Thymus (tissue), 11 donors: Measurements from ENCODE around the gene RPRD1B. TPM values are rescaled to one million over a fixed set of nuclear protein-coding genes. Genes with fewer than 3 reads are reported as not detected.

Experiments used
- DNase-seq, 9 donors: peaks; one replicate each; pipeline ENCODE4 v3.0.0-alpha.2; 2013; ENCODE audit warnings: low spot score in 9 of 9, low read depth in 6 of 9, missing footprints in 1 of 9
- H3K27ac ChIP-seq, 2 donors: one replicate each; pipeline ENCODE4 v1.5.1; 2013; ENCODE audit warnings: control low read depth in 1 of 2, low read depth in 1 of 2, low read length in 1 of 2, mild to moderate bottlenecking in 1 of 2, moderate library complexity in 1 of 2
- H3K27me3 ChIP-seq, 2 donors: one replicate each; pipeline ENCODE4 v1.5.1; 2013; ENCODE audit warnings: low read length in 1 of 2; ENCODE audit not compliant: control insufficient read depth in 2 of 2, insufficient read depth in 1 of 2
- H3K36me3 ChIP-seq, 2 donors: one replicate each; pipeline ENCODE4 v1.5.1; 2013; ENCODE audit warnings: low read length in 1 of 2, mild to moderate bottlenecking in 1 of 2, moderate library complexity in 1 of 2; ENCODE audit not compliant: control insufficient read depth in 2 of 2, insufficient read depth in 2 of 2
- H3K4me1 ChIP-seq, 2 donors: one replicate each; pipeline ENCODE4 v1.5.1; 2013; ENCODE audit warnings: low read length in 2 of 2; ENCODE audit not compliant: control insufficient read depth in 2 of 2, insufficient read depth in 2 of 2
- H3K4me3 ChIP-seq, 2 donors: one replicate each; pipeline ENCODE4 v1.5.1; 2013; ENCODE audit warnings: low read length in 2 of 2, control low read depth in 1 of 2, mild to moderate bottlenecking in 1 of 2
- H3K9me3 ChIP-seq, 2 donors: one replicate each; pipeline ENCODE4 v1.5.1; 2013; ENCODE audit warnings: low read length in 1 of 2, mild to moderate bottlenecking in 1 of 2; ENCODE audit not compliant: control insufficient read depth in 2 of 2, insufficient read depth in 1 of 2
- WGBS: extraction: QIAGEN DNeasy Blood & Tissue Kit; methylation state at CpG from one replicate; pipeline ENCODE4 v1.1.7; 2013; 5-methylcytosine and 5-hydroxymethylcytosine counted together
- polyA plus RNA-seq: library from polyadenylated mRNA; stranded (reverse); fragments of 200-250 nt; gene quantifications from one replicate; pipeline ENCODE4 v1.2.3, GENCODE V29; 2013
- total RNA-seq: library from RNA; stranded (reverse); fragments of 120-200 nt; gene quantifications from one replicate; pipeline ENCODE4 v1.2.4, GENCODE V29; 2013
- donor health status: healthy.

RPRD1B gene
- total and polyA plus RNA-seq, 2 donors, result 14.5 to 17.6 TPM

- no peaks in the 10 kb centered on the region for H3K27me3 ChIP-seq
- 83% methylated on average over 2 of the region's 2 CpGs for WGBS
- no peak for DNase-seq
Observed at GRCh38 chr20:38115896-38116295, 82.3 kb downstream of the RPRD1B start.

GRCh38 chr20:38116409-38117165 is 83.0 kb downstream of the RPRD1B start:
- Histone ChIP-seq H3K27ac (no peak overlapping the region), H3K4me1 (no peaks in the 10 kb centered on the region), H3K27me3 (no peaks in the 10 kb centered on the region), H3K36me3 (no peaks in the 10 kb centered on the region), H3K9me3 (no peaks in the 10 kb centered on the region), H3K4me3 (no peak overlapping the region)
- 72% methylated on average over 3 of the region's 3 CpGs for WGBS
- DNase-seq, result no peak

More at GRCh38 chr20:38115896-38116295, 82.3 kb downstream of the RPRD1B start:
- H3K4me1 ChIP-seq, result no peaks in the 10 kb centered on the region
- no peaks in the 10 kb centered on the region for H3K9me3 ChIP-seq
- no peak overlapping the region for H3K4me3 ChIP-seq
- no peak overlapping the region for H3K27ac ChIP-seq
- no peaks in the 10 kb centered on the region for H3K36me3 ChIP-seq

- Histone ChIP-seq H3K4me3 (no peak overlapping the region), H3K9me3 (no peaks in the 10 kb centered on the region), H3K36me3 (no peaks in the 10 kb centered on the region), H3K4me1 (no peaks in the 10 kb centered on the region), H3K27me3 (no peaks in the 10 kb centered on the region), H3K27ac (no peak overlapping the region)
- no peak for DNase-seq
- 93% methylated on average over 2 of the region's 2 CpGs for WGBS
Observed at GRCh38 chr20:38117205-38117604, 83.7 kb downstream of the RPRD1B start.

- H3K36me3 ChIP-seq, result no peaks in the 10 kb centered on the region
- no peak for DNase-seq
- H3K27ac ChIP-seq, result no peak overlapping the region
- no peaks in the 10 kb centered on the region for H3K27me3 ChIP-seq
- 92% methylated on average over 3 of the region's 3 CpGs for WGBS
- H3K4me3 ChIP-seq, result no peak overlapping the region
- no peaks in the 10 kb centered on the region for H3K9me3 ChIP-seq
- no peaks in the 10 kb centered on the region for H3K4me1 ChIP-seq
Observed at GRCh38 chr20:38117635-38118034, 84.1 kb downstream of the RPRD1B start.

- Histone ChIP-seq H3K27me3 (no peaks in the 10 kb centered on the region), H3K4me3 (no peak overlapping the region), H3K36me3 (no peaks in the 10 kb centered on the region), H3K27ac (no peak overlapping the region), H3K4me1 (peaks cover 0 to 3% of the 10 kb centered on the region in 2 donors), H3K9me3 (no peaks in the 10 kb centered on the region)
- DNase-seq, result no peak
- 96% methylated on average over 6 of the region's 6 CpGs for WGBS
Observed at GRCh38 chr20:38119446-38119845, 85.9 kb downstream of the RPRD1B start.

- DNase-seq, result no peak
- no peaks in the 10 kb centered on the region for H3K9me3 ChIP-seq
- WGBS, result 98% methylated on average over 4 of the region's 4 CpGs
- H3K4me3 ChIP-seq, result no peak overlapping the region
- no peaks in the 10 kb centered on the region for H3K36me3 ChIP-seq
- H3K27ac ChIP-seq, result no peak overlapping the region
- H3K4me1 ChIP-seq, result peaks cover 0 to 3% of the 10 kb centered on the region in 2 donors
- no peaks in the 10 kb centered on the region for H3K27me3 ChIP-seq
Observed at GRCh38 chr20:38120625-38120988, 87.1 kb downstream of the RPRD1B start.

- H3K9me3 ChIP-seq, result no peaks in the 10 kb centered on the region
- H3K4me3 ChIP-seq, result no peak overlapping the region
- DNase-seq, result no peak
- no peaks in the 10 kb centered on the region for H3K36me3 ChIP-seq
- no peaks in the 10 kb centered on the region for H3K27me3 ChIP-seq
- H3K4me1 ChIP-seq, result peaks cover 0 to 3% of the 10 kb centered on the region in 2 donors
- WGBS, result 88% methylated on average over 4 of the region's 4 CpGs
- H3K27ac ChIP-seq, result no peak overlapping the region
Observed at GRCh38 chr20:38121741-38122140, 88.2 kb downstream of the RPRD1B start.

- peak overlapping the region in 1 of 2 donors; percentile 46 for H3K27ac ChIP-seq
- DNase-seq, result no peak
- no peak overlapping the region for H3K4me3 ChIP-seq
- 84% methylated on average over 4 of the region's 4 CpGs for WGBS
- no peaks in the 10 kb centered on the region for H3K36me3 ChIP-seq
- peaks cover 0 to 3% of the 10 kb centered on the region in 2 donors for H3K4me1 ChIP-seq
- H3K9me3 ChIP-seq, result no peaks in the 10 kb centered on the region
- no peaks in the 10 kb centered on the region for H3K27me3 ChIP-seq
Observed at GRCh38 chr20:38123021-38123587, 89.6 kb downstream of the RPRD1B start.

- no peaks in the 10 kb centered on the region for H3K27me3 ChIP-seq
- no peak for DNase-seq
- no peak overlapping the region for H3K4me3 ChIP-seq
- H3K9me3 ChIP-seq, result no peaks in the 10 kb centered on the region
- 94% methylated on average over 18 of the region's 18 CpGs for WGBS
- H3K36me3 ChIP-seq, result no peaks in the 10 kb centered on the region
- H3K4me1 ChIP-seq, result peaks cover 0 to 3% of the 10 kb centered on the region in 2 donors
- no peak overlapping the region for H3K27ac ChIP-seq
Observed at GRCh38 chr20:38125157-38126056, 91.9 kb downstream of the RPRD1B start.
